Measurements from ENCODE around the gene C2CD2L.

Gene C2CD2L

DNA sequence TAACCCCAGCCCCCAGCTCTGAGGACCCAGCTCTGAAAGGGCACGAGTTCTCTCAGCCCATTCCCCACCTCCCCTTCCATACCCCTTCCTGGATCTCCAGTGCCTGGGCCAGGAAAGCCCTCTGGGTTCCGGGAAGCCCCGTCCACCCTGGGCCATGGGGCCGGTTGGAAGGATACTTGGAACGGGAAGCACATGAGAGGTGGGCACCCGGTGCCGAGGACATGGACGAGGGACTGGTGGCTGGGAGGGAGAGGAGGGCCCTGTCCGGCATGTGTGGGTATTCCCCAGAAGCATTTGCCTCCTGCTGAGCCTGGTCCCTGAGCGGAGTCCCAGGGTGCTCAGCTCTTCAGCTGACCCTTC, 9.1 kb downstream of the C2CD2L start:
- H3K27ac ChIP-seq: no peak overlapping the region
- no peak overlapping the region for H3K9ac ChIP-seq (ENCODE audit: insufficient read length)
- peaks cover 28% of the 10 kb centered on the region for H3K36me3 ChIP-seq (ENCODE audit: insufficient read depth, low read length)
- no peak for TF ChIP-seq FOXP2 (optimal IDR thresholded peaks at IDR 0.05; ENCODE audit: control extremely low read depth, extremely low read length, insufficient read depth)
- TF ChIP-seq POLR2AphosphoS5 (IDR thresholded peaks at IDR 0.05; ENCODE audit: borderline replicate concordance, low read depth, low read length): no peak
- TF ChIP-seq EZH2 (IDR thresholded peaks at IDR 0.05): no peak
- H3K4me3 ChIP-seq: no peak overlapping the region
- no peaks in the 10 kb centered on the region for H3K9me3 ChIP-seq (ENCODE audit: low read depth, low read length)
- no peak for DNase-seq (ENCODE audit: low read depth, low spot score)

DNA sequence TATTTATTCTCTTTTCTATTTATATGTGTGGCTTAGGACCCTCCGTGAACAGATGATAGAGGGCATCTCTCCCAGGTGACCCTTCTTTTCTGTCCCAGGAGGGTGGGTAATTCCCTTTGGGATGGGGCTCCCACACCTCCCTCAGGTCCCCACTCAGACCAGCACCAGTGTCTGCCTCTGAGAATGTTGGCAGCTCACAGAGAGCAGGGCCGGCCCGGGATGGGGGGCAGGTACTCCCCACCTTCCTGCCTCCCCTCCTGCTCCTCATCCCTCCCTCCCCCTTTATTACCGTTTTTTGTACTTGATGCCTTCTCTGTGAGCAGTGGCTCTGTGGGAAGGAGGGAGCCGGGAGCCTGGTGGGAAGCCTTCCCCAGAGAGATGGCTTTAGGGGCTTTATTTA, 9.5 kb downstream of the C2CD2L start:
- Histone ChIP-seq H3K36me3 (ENCODE audit: insufficient read depth, low read length) (peaks cover 24% of the 10 kb centered on the region), H3K9ac (ENCODE audit: insufficient read length) (no peak overlapping the region), H3K9me3 (ENCODE audit: low read depth, low read length) (no peaks in the 10 kb centered on the region), H3K4me3 (no peak overlapping the region), H3K27ac (no peak overlapping the region)
- DNase-seq (ENCODE audit: low read depth, low spot score): no peak
- no peak for TF ChIP-seq EZH2 (IDR thresholded peaks at IDR 0.05)
- TF ChIP-seq POLR2AphosphoS5 (IDR thresholded peaks at IDR 0.05; ENCODE audit: borderline replicate concordance, low read depth, low read length): no peak
- TF ChIP-seq FOXP2 (optimal IDR thresholded peaks at IDR 0.05; ENCODE audit: control extremely low read depth, extremely low read length, insufficient read depth): no peak

DNA sequence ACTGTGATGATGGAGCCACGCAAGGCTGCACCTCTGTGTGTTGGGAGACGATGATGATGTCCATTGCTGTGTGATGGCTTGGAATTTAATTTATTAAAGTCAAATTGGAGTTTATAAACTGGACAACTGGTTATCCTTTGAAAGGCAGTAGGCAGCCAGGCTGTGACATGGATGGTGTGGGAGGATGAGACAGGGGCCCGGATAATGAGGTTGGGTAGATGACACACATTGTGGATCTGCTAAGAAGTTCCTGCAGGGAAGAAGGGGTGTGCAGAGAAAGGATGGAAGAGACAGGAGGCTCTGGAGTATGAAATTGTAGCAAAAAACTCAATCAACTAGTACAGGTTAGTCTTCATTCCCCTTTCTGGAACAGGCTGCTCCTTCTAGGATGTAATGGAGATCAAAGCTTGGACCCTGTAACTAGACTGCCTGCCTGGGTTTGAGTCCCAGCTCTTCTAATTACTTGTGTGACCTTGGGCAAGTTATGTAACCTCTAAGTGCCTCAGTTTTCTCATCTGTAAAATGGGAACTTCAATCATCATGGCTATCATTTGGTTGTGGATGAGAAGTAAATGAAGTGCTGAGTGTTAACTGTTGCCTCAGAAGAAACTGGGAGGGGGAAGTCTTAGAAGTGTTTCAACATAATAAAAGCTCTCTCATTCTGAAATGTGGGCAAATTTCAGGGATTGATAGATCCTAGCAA, 10.0 kb downstream of the C2CD2L start:
- Histone ChIP-seq H3K27ac (no peak overlapping the region), H3K4me3 (no peak overlapping the region), H3K9me3 (ENCODE audit: low read depth, low read length) (no peaks in the 10 kb centered on the region), H3K9ac (ENCODE audit: insufficient read length) (no peak overlapping the region), H3K36me3 (ENCODE audit: insufficient read depth, low read length) (peaks cover 18% of the 10 kb centered on the region; the same call in 1 of the 2 replicates)
- no peak for DNase-seq (ENCODE audit: low read depth, low spot score)
- no peak for TF ChIP-seq POLR2AphosphoS5 (IDR thresholded peaks at IDR 0.05; ENCODE audit: borderline replicate concordance, low read depth, low read length)
- no peak for TF ChIP-seq EZH2 (IDR thresholded peaks at IDR 0.05)
- TF ChIP-seq FOXP2 (optimal IDR thresholded peaks at IDR 0.05; ENCODE audit: control extremely low read depth, extremely low read length, insufficient read depth): no peak

DNA sequence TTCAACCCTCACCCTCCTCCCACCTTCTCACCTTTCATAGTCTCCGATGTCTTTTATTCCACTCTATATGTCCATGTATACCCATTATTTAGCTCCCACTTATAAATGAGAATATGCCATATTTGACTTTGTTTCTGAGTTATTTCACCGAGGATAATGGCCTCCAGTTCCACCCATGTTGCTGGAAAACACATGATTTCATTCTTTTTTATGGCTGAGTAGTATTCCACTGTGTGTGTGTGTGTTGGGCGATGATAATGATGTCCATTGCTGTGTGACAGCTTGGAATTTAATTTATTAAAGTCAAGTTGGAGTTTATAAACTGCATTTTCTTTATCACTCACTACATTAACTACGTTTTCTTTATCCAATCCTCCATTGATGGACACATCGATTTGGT, 11.1 kb downstream of the C2CD2L start:
- Histone ChIP-seq H3K4me3 (no peak overlapping the region), H3K9me3 (ENCODE audit: low read depth, low read length) (no peaks in the 10 kb centered on the region), H3K9ac (ENCODE audit: insufficient read length) (no peak overlapping the region), H3K27ac (no peak overlapping the region), H3K36me3 (ENCODE audit: insufficient read depth, low read length) (peaks cover 16% of the 10 kb centered on the region; the same call in 1 of the 2 replicates)
- TF ChIP-seq EZH2 (IDR thresholded peaks at IDR 0.05): no peak
- TF ChIP-seq POLR2AphosphoS5 (IDR thresholded peaks at IDR 0.05; ENCODE audit: borderline replicate concordance, low read depth, low read length): no peak
- no peak for TF ChIP-seq FOXP2 (optimal IDR thresholded peaks at IDR 0.05; ENCODE audit: control extremely low read depth, extremely low read length, insufficient read depth)
- DNase-seq (ENCODE audit: low read depth, low spot score): no peak

DNA sequence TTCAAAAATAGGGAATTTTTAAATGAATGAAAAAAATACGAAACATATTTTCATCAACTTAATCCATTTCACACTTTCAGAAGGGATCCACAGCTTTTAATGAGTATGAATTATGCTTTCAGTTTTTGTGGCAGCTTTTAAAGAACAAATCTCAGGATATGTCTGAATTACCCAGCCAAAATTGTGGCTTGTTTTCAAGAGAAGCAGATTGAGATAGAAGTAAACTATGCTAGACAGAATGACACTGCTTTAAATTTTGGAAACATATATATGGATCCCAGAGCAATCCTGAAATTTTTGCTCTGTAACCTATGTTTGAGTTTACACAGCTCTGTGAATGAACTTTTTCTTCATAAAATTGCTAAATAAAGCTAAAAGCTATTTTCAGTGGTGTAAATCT, 11.8 kb downstream of the C2CD2L start:
- Histone ChIP-seq H3K27ac (no peak overlapping the region), H3K36me3 (ENCODE audit: insufficient read depth, low read length) (peaks cover 19% of the 10 kb centered on the region; the same call in 1 of the 2 replicates), H3K4me3 (no peak overlapping the region), H3K9ac (ENCODE audit: insufficient read length) (no peak overlapping the region), H3K9me3 (ENCODE audit: low read depth, low read length) (no peaks in the 10 kb centered on the region)
- no peak for DNase-seq (ENCODE audit: low read depth, low spot score)
- TF ChIP-seq POLR2AphosphoS5 (IDR thresholded peaks at IDR 0.05; ENCODE audit: borderline replicate concordance, low read depth, low read length) (no peak), FOXP2 (optimal IDR thresholded peaks at IDR 0.05; ENCODE audit: control extremely low read depth, extremely low read length, insufficient read depth) (no peak), EZH2 (IDR thresholded peaks at IDR 0.05) (no peak)

DNA sequence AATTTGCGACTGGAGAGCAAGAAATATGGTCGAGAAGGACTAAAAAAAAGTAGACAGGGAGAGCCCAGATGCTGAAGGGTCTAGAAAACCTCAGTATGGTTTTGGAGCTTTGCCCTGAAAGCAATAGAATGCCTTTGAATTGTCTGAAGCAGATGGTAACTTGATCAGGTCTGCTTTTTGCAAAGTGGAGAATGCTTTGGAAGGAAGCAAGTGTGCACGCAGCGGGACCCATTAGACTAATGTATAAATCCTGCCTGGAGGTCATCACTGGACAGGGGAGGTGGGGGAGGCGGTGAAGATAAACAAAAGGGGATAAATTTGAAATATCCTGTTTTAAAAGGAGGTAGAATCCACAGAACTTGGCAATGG, 13.5 kb downstream of the C2CD2L start:
- TF ChIP-seq FOXP2 (optimal IDR thresholded peaks at IDR 0.05; ENCODE audit: control extremely low read depth, extremely low read length, insufficient read depth) (no peak), POLR2AphosphoS5 (IDR thresholded peaks at IDR 0.05; ENCODE audit: borderline replicate concordance, low read depth, low read length) (no peak), EZH2 (IDR thresholded peaks at IDR 0.05) (no peak)
- Histone ChIP-seq H3K9ac (ENCODE audit: insufficient read length) (peak overlapping the region; percentile 77), H3K9me3 (ENCODE audit: low read depth, low read length) (no peaks in the 10 kb centered on the region), H3K4me3 (peak overlapping the region; percentile 78), H3K27ac (peak overlapping the region; percentile 66), H3K36me3 (ENCODE audit: insufficient read depth, low read length) (peaks cover 18% of the 10 kb centered on the region; the same call in 1 of the 2 replicates)
- no peak for DNase-seq (ENCODE audit: low read depth, low spot score)

DNA sequence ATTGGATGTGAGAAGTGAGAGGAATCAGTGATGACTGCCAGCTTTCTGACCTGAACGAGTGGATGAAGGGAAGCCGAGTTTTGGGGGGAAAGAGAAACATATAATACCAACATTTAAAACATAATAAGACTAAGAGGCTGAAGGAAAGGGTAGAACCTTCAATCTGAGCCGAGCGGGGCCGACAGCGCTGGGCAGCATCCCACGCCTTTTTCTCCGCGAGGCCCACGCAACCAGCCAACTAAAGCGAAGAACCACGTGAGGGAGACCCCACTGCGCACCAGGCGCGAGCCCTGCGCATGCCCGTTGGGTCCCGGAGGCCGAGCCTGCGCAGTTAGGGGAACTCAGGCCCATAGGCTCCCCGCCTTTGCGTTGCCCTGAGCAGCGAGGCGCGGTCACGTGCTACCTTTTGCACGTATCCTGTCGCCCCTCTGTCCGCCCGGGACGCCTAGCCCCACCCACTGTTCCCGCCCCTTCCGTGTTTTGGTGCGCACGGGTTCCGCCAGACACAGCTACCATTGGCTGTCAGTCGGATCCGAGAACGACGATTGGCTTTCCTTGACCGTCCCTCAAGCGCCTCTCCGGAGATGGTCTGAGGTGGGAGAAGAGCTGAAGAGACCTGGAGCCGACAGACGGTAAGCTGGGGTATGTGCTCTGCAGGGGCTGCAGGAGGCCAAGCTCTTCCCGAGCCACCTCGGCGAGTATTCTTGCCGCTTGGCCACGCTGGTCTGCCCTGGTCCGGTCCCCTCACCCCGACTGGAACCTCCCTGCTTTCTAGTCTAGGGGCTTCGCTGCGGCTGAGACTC, 14.1 kb downstream of the C2CD2L start, which contains the start of gene HINFP:
HINFP (plus strand) TSS at position 573 of the 803 bp plus-strand sequence. CDS start 5,365 bp downstream, outside the sequence.
- no peaks in the 10 kb centered on the region for H3K9me3 ChIP-seq (ENCODE audit: low read depth, low read length)
- TF ChIP-seq EZH2 (IDR thresholded peaks at IDR 0.05) (no peak), FOXP2 (optimal IDR thresholded peaks at IDR 0.05; ENCODE audit: control extremely low read depth, extremely low read length, insufficient read depth) (peak; percentile 64), POLR2AphosphoS5 (IDR thresholded peaks at IDR 0.05; ENCODE audit: borderline replicate concordance, low read depth, low read length) (peak; percentile 80)
- DNase-seq (ENCODE audit: low read depth, low spot score): peak; percentile 89
- H3K9ac ChIP-seq (ENCODE audit: insufficient read length): peak within 1 kb of the TSS; percentile 91
- H3K4me3 ChIP-seq: peak within 1 kb of the TSS; percentile 89
- peaks cover 14% of the 10 kb centered on the region; the same call in 1 of the 2 replicates for H3K36me3 ChIP-seq (ENCODE audit: insufficient read depth, low read length)
- H3K27ac ChIP-seq: peak within 1 kb of the TSS; percentile 66

DNA sequence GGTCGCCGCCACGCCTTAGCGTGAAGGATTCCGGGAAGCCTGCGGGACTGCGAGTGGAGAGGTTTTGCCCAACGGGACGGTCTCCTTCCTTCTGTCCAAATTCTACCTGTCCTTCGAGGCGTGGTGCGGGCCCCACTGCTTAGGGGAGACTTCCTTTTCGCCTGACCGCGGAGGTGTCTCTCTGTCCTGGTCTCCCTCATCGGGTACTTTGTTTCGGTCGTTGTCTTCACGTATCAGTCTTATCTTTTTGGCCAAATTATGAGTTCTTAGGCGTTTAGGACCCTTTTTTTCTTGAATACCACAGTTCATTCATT, 14.6 kb downstream of the C2CD2L start:
- H3K36me3 ChIP-seq (ENCODE audit: insufficient read depth, low read length): peaks cover 14% of the 10 kb centered on the region; the same call in 1 of the 2 replicates
- H3K27ac ChIP-seq: no peak overlapping the region

More for the DNA sequence above, 14.6 kb downstream of the C2CD2L start:
- H3K9ac ChIP-seq (ENCODE audit: insufficient read length): peak overlapping the region; percentile 91
- peak overlapping the region; percentile 89 for H3K4me3 ChIP-seq
- TF ChIP-seq FOXP2 (optimal IDR thresholded peaks at IDR 0.05; ENCODE audit: control extremely low read depth, extremely low read length, insufficient read depth) (no peak), EZH2 (IDR thresholded peaks at IDR 0.05) (no peak), POLR2AphosphoS5 (IDR thresholded peaks at IDR 0.05; ENCODE audit: borderline replicate concordance, low read depth, low read length) (no peak)
- no peaks in the 10 kb centered on the region for H3K9me3 ChIP-seq (ENCODE audit: low read depth, low read length)
- DNase-seq (ENCODE audit: low read depth, low spot score): no peak
